H1 (cell line): Measurements from ENCODE around the gene ZDHHC11. TPM values are rescaled to one million over a fixed set of nuclear protein-coding genes. Genes with fewer than 3 reads are reported as not detected.

Experiments used
- EGR1 ChIP-seq: IDR thresholded peaks from 2 replicates; pipeline ENCODE4 v1.6.1; 2011; ENCODE audit warnings: low read depth, low read length, borderline replicate concordance
- RAD21 ChIP-seq, 2 experiments: IDR thresholded peaks in 1 of 2; conservative IDR thresholded peaks in 1 of 2; 2 replicates each; pipeline ENCODE4 v1.6.1; 2011; ENCODE audit warnings: low read depth in 2 of 2, low read length in 2 of 2, improper control_type of control experiment in 1 of 2, inconsistent platforms in 1 of 2, mild to moderate bottlenecking in 1 of 2, moderate library complexity in 1 of 2
- YY1 ChIP-seq: IDR thresholded peaks from 2 replicates; pipeline ENCODE4 v1.6.1; 2011; ENCODE audit warnings: low read depth, mild to moderate bottlenecking, low read length
- polyA plus RNA-seq, 7 experiments: library from polyadenylated mRNA; depleted of rRNA in 3 of 7; stranded (reverse) in 5 of 7; unstranded in 2 of 7; fragments of >200 nt in 5 of 7; fragments of 200-250 nt in 2 of 7; gene quantifications; 1 replicate in 5 of 7; 2 replicates in 1 of 7; 4 replicates in 1 of 7; pipeline versions ENCODE4 v1.2.1 to v1.2.3, GENCODE V29; 2011 to 2013; ENCODE audit warnings: missing spikeins in 2 of 7, mixed read lengths in 2 of 7
- total RNA-seq: library from RNA; stranded (reverse); fragmentation: NEBNext Ultra II Directional; extraction: Animal tissue kit (Norgen Biotek cat#: 25700); gene quantifications from 2 replicates; pipeline ENCODE4 v1.2.1, GENCODE V29; 2021

ZDHHC11 gene
- total and polyA plus RNA-seq, 2 of the 8 experiments (the other 6 are each of a cell fraction or from before 2014, with no cell fraction given) = 4.7 to 16.6 TPM

DNA sequence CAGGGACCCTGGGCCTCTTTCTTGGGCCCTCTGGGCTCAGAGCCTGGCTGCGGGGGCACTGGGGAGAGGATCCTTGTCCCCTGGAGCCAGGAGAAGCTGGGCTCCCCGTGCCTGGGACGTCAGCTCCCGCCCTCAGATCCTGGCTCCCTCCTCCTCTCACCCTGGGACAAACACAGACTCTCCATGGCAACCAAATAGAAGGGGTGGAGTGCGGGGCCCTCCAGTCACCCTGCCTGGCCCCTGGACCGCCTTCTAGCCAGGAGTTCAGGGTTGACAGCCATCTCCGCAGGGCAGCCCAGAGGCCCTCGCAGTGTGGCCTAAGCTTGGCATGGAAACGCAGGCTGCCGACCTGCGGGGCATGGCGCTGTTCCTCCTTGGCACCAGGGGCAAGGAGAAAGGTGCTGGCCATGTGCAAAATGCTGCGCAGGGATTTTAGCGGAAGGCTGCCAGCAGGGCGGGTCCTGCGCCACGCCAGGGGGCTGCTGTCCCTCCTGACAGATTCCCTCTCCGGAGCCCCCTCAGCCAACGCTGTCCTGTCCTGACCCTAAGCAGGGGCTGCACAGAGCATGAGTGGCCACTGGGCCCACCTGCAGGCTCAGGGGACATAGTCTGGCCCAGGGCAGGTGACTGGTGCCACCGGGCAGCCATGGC lies 1.0 kb downstream of the ZDHHC11 start (continued):
- TF ChIP-seq YY1 (no peak), EGR1 (no peak), RAD21 (IDR thresholded peaks at IDR 0.05 in 1 of 2, conservative IDR thresholded peaks at IDR 0.05 in 1 of 2; ENCODE audit: low read depth in 2 of 2, low read length in 2 of 2) (no peak)
